Measurements from ENCODE around the gene DGKE.

DGKE gene

GRCh38 chr17:56867948-56868376 lies 34.0 kb downstream of the DGKE start:
- no peak overlapping the region for H3K4me3 ChIP-seq (ENCODE audit: low read depth, low read length)
- in situ Hi-C loops (cut with HindIII; ENCODE audit: low sequenced_read_pairs), result no loop called here
- TF ChIP-seq CTCF (IDR thresholded peaks at IDR 0.05; ENCODE audit: low read depth, low read length, missing control alignments), result no peak
- DNase-seq (ENCODE audit: low read depth), result no peak

DNA sequence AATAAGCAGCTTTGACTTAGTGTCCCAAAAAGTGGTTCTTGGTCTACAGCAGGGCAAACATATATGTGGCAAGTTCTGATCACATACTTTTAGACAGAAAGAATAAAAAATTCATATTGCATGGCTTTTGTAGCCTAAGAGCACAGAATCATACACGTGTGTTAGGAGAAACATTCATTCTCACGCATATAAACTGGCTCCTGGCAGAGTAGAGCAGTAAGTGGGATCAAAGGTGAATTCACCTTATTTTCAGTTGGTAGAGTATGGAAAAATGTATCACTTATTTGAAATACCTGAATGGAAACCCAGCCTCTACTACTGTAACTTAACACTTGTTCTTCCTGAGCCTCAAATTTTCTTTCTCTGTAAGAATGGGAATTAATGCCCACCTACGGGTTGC lies 34.8 kb downstream of the DGKE start:
- in situ Hi-C loops (cut with HindIII; ENCODE audit: low sequenced_read_pairs), result no loop called here
- DNase-seq (ENCODE audit: low read depth), result no peak
- no peak for TF ChIP-seq CTCF (IDR thresholded peaks at IDR 0.05; ENCODE audit: low read depth, low read length, missing control alignments)
- H3K4me3 ChIP-seq (ENCODE audit: low read depth, low read length), result no peak overlapping the region

DNA sequence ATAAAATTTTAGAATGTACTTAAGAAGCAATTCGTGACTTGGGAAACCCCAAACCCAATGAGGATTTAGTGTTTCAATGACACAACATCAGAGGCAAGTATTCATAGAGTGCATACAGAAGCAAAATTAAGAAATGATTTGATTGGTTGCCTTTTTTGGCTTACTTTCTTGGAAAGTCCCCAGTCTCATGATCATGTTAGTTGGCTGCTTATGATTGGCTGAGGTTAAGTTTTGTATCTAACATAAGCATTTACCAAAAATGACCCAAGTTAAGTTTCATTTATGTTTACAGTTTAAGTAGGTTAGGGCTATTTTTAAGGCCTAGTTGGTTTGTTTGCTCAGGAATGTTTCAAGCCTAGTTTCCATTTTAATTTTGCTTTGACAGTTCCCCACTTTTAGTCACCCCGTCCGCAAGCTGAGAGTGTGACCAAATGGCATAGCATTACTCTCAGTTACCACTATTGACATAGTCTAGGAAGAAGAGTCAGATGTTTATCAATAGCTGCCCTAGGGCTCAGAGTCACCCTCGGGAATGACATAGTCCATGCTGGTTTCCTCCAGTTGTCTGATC lies 36.2 kb downstream of the DGKE start:
- H3K4me3 ChIP-seq (ENCODE audit: low read depth, low read length), result no peak overlapping the region
- no peak for TF ChIP-seq CTCF (IDR thresholded peaks at IDR 0.05; ENCODE audit: low read depth, low read length, missing control alignments)
- DNase-seq (ENCODE audit: low read depth), result no peak
- in situ Hi-C loops (cut with HindIII; ENCODE audit: low sequenced_read_pairs), result no loop called here

GRCh38 chr17:56876766-56877179 lies 42.8 kb downstream of the DGKE start:
- H3K4me3 ChIP-seq (ENCODE audit: low read depth, low read length), result no peak overlapping the region
- in situ Hi-C loops (cut with HindIII; ENCODE audit: low sequenced_read_pairs), result no loop called here
- DNase-seq (ENCODE audit: low read depth), result no peak
- TF ChIP-seq CTCF (IDR thresholded peaks at IDR 0.05; ENCODE audit: low read depth, low read length, missing control alignments), result no peak

GRCh38 chr17:56879280-56879679 lies 45.3 kb downstream of the DGKE start:
- no peak overlapping the region for H3K4me3 ChIP-seq (ENCODE audit: low read depth, low read length)
- TF ChIP-seq CTCF (IDR thresholded peaks at IDR 0.05; ENCODE audit: low read depth, low read length, missing control alignments), result no peak
- DNase-seq (ENCODE audit: low read depth), result no peak
- in situ Hi-C loops (cut with HindIII; ENCODE audit: low sequenced_read_pairs), result no loop called here

DNA sequence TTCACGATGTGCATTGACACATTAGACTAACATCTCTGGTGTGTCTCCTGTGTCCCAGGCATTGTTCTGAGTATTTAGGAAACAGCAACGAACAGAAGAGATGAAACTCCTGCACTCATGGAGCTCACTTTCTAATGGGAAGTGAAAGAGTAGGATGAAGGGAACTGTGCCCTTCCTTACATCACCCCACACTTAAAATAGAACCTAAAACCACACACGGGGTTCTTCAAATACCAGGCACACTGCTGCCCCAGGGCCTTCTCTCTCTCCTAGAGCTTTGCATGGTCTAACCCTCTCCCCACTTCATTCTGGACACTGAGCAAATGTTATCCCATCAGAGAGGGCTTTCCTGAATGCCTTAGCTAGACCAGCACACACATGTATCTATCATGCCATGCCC lies 46.2 kb downstream of the DGKE start:
- DNase-seq (ENCODE audit: low read depth), result no peak
- H3K4me3 ChIP-seq (ENCODE audit: low read depth, low read length), result no peak overlapping the region
- in situ Hi-C loops (cut with HindIII; ENCODE audit: low sequenced_read_pairs), result no loop called here
- TF ChIP-seq CTCF (IDR thresholded peaks at IDR 0.05; ENCODE audit: low read depth, low read length, missing control alignments), result no peak

Measured in astrocyte of the cerebellum (primary cell).